Measurements from ENCODE around the gene RBPJ. TPM values are rescaled to one million over a fixed set of nuclear protein-coding genes. Genes with fewer than 3 reads are reported as not detected.

RBPJ gene
- total RNA-seq, 1 donor, result 156 TPM

GRCh38 chr4:26426892-26427291 lies 106.1 kb downstream of the RBPJ start:
- Histone ChIP-seq H3K27me3 (ENCODE audit: insufficient read depth, low read length) (no peaks in the 10 kb centered on the region), H3K4me3 (ENCODE audit: low read length) (no peak overlapping the region), H3K9me3 (ENCODE audit: low read depth, low read length) (no peaks in the 10 kb centered on the region), H3K4me1 (ENCODE audit: insufficient read depth, low read length) (no peaks in the 10 kb centered on the region)

DNA sequence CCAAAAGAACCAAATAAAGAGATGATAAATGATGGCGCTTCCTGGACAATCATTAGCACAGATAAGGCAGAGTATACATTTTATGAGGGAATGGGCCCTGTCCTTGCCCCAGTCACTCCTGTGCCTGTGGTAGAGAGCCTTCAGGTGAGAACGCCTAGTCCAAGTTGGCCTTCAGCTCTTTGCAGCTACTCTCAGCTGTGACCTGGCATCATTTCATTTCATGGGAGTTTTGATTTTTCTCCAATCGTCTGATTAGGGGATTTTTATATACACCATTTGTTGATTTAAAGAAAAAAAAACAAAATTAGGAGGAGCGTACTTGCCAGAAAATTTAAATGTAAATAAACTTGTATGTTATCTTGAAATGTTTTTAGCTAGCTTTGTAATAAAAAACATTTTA lies 109.1 kb downstream of the RBPJ start:
- H3K4me3 ChIP-seq (ENCODE audit: low read length), result no peak overlapping the region
- H3K27me3 ChIP-seq (ENCODE audit: insufficient read depth, low read length), result no peaks in the 10 kb centered on the region
- no peaks in the 10 kb centered on the region for H3K9me3 ChIP-seq (ENCODE audit: low read depth, low read length)
- H3K4me1 ChIP-seq (ENCODE audit: insufficient read depth, low read length), result no peaks in the 10 kb centered on the region

DNA sequence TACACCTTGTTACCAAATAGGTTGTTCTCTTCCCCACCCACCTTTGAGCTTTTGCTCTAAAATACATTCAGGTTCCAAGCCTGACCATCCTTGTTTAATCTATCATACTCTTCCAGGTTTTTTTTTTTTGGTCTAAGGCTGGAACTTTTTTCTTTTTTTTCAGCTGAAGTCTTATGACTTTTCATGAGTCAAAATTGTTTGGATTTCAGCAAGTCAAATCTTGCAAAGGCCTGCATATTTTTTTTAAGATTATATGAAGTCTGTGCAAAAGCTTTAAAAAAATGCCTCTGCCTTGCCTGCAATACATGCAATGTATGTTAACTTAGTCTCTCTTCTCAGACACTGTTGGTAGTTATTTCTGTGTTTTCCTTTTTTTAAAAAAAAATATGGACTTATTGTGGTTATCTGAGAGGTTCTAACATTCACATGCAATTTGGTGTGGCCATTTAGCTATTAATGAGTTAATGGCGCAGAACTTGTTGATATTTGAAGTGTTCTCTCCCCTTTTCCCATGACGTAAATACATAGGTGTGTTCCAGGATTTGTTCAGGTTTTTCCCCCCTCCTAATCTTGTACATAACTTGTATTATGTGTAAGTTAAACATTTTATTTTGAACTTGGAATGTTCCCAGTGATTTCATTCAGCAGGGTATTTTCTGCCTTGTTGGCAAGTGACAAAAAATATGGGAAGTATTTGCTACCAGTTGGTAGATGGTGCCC lies 110.8 kb downstream of the RBPJ start:
- Histone ChIP-seq H3K4me1 (ENCODE audit: insufficient read depth, low read length) (no peaks in the 10 kb centered on the region), H3K27me3 (ENCODE audit: insufficient read depth, low read length) (no peaks in the 10 kb centered on the region)

GRCh38 chr4:26432419-26432818 lies 111.6 kb downstream of the RBPJ start:
- Histone ChIP-seq H3K4me3 (ENCODE audit: low read length) (no peak overlapping the region), H3K27me3 (ENCODE audit: insufficient read depth, low read length) (no peaks in the 10 kb centered on the region), H3K9me3 (ENCODE audit: low read depth, low read length) (no peaks in the 10 kb centered on the region)

More for the DNA sequence above, 110.8 kb downstream of the RBPJ start:
- H3K9me3 ChIP-seq (ENCODE audit: low read depth, low read length), result no peaks in the 10 kb centered on the region
- no peak overlapping the region for H3K4me3 ChIP-seq (ENCODE audit: low read length)

DNA sequence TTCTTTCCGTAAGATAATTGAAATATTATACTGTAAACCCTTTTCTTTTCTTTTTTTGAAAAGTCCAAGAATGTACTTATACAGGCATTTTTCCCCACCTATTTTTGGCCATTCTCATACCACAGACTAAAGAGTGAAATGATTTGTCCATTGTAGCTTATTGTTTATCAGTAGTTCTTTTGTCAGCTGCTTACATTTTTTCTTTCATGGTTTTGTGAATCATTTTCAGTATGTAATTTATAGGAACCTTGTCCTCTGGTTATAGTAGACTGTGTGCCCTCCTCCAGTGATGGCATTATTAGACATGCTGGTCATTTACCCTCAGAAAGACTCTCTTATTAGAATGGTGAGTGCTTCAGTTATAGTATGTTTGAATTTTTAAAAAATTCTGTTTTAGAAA lies 112.7 kb downstream of the RBPJ start:
- no peaks in the 10 kb centered on the region for H3K4me1 ChIP-seq (ENCODE audit: insufficient read depth, low read length)
- H3K4me3 ChIP-seq (ENCODE audit: low read length), result no peak overlapping the region
- H3K9me3 ChIP-seq (ENCODE audit: low read depth, low read length), result no peaks in the 10 kb centered on the region
- no peaks in the 10 kb centered on the region for H3K27me3 ChIP-seq (ENCODE audit: insufficient read depth, low read length)

More at GRCh38 chr4:26432419-26432818, 111.6 kb downstream of the RBPJ start:
- H3K4me1 ChIP-seq (ENCODE audit: insufficient read depth, low read length), result no peaks in the 10 kb centered on the region

DNA sequence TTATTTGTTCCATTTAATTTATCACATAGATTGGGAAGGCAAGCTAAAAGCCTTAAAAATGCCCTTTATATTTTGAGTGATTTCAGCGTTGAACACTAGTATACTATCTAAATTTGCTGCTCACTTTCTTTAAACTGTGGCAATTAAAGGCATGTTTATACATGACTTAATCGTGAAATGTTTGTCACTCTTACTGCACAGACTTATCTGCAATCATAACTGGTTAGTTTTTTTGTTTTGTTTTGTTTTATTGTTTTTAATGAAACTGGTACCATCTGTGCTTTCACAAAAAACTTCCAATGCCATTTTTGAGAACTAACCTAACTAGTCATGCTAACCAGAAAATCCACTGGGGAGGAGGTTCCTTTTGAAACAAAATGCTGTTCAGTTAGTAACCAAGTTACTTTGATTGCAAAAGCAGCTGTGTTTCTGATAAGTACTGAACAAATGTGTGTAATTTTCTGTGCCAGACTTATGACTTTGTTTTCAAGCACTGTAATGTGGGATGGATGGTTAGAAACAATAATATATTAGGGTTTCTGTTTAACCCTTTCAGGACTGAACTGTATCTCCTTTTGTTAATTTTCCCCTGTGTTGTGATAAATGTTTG lies 113.3 kb downstream of the RBPJ start:
- Histone ChIP-seq H3K4me3 (ENCODE audit: low read length) (no peak overlapping the region), H3K9me3 (ENCODE audit: low read depth, low read length) (no peaks in the 10 kb centered on the region), H3K4me1 (ENCODE audit: insufficient read depth, low read length) (no peaks in the 10 kb centered on the region), H3K27me3 (ENCODE audit: insufficient read depth, low read length) (no peaks in the 10 kb centered on the region)

DNA sequence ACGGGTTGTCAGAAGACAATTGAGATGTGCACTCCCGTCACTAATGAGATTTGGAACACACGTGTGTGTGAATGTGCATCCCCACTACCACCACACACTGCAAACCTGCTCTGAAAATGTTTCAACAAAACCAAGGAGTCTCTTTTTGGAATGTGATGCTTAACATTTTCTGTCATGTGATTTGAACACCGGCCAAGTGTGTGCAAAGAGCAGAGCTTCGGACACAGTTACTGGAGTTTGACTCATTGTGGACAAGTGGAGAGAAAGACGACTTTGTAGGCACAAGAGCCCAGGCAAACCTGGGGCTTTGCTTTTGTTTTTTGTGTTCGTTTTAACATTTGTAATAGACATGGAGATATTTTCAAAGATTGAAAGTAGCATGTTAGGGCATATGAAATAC lies 120.3 kb downstream of the RBPJ start:
- Histone ChIP-seq H3K27me3 (ENCODE audit: insufficient read depth, low read length) (no peaks in the 10 kb centered on the region), H3K9me3 (ENCODE audit: low read depth, low read length) (no peaks in the 10 kb centered on the region), H3K4me3 (ENCODE audit: low read length) (no peak overlapping the region), H3K4me1 (ENCODE audit: insufficient read depth, low read length) (no peaks in the 10 kb centered on the region)

DNA sequence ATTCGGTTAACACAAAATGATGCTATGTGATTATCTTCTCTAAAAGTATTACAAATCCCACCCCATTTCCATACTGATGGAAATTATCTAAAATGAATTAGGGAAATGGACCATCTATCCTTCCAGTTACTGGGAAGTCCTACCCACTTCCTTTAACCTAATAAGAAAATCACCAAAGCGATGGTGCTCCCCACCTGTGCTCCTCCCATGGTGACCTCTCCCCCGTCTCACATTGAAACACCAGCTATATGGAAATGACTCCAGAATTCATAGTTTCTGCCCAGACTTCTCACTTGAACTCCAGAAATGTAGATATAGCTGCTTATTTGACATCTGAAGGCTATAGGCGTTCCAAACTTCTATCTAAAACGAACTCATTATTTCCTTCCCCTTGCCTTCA lies 121.0 kb downstream of the RBPJ start:
- Histone ChIP-seq H3K9me3 (ENCODE audit: low read depth, low read length) (no peaks in the 10 kb centered on the region), H3K27me3 (ENCODE audit: insufficient read depth, low read length) (no peaks in the 10 kb centered on the region), H3K4me3 (ENCODE audit: low read length) (no peak overlapping the region), H3K4me1 (ENCODE audit: insufficient read depth, low read length) (no peaks in the 10 kb centered on the region)

DNA sequence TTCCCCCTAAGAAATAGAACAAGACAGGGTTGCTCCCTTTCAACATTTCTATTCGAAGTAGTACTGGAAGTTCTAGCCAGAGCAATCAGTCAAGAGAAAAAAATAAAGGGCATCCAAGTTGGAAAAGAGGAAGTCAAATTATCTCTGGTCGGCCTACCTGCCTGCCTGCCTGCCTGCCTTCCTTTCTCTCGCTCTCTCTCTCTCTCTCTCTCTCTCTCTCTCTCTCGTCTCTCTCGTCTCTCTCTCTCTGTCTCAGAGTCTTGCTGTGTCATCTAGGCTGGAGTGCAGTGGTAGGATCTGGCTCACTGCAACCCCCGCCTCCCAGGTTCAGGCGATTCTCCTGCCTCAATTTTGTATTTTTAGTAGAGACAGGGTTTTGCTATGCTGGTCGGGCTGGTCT lies 126.6 kb downstream of the RBPJ start:
- Histone ChIP-seq H3K4me3 (ENCODE audit: low read length) (no peak overlapping the region), H3K27me3 (ENCODE audit: insufficient read depth, low read length) (no peaks in the 10 kb centered on the region), H3K4me1 (ENCODE audit: insufficient read depth, low read length) (no peaks in the 10 kb centered on the region), H3K9me3 (ENCODE audit: low read depth, low read length) (no peaks in the 10 kb centered on the region)

DNA sequence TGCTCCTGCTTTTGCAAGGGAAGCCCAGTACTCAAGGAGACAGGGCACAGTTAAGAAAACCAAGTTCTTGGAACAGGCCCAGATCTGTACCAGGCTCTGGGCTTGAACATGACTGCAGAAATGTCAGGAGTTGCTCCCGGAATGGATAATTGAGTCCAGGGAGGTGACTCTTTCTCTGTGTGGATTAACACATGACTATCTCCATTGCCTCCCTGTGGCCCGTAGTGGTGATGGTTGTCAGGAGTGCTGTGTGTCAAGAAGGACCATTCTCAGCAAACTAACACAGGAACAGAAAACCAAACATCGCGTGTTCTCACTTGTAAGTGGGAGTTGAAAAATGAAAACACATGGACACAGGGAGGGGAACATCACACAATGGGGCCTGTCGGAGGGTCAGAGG lies 129.6 kb downstream of the RBPJ start:
- Histone ChIP-seq H3K27me3 (ENCODE audit: insufficient read depth, low read length) (no peaks in the 10 kb centered on the region), H3K4me1 (ENCODE audit: insufficient read depth, low read length) (no peaks in the 10 kb centered on the region), H3K4me3 (ENCODE audit: low read length) (no peak overlapping the region), H3K9me3 (ENCODE audit: low read depth, low read length) (no peaks in the 10 kb centered on the region)

- H3K9me3 ChIP-seq (ENCODE audit: low read depth, low read length), result no peaks in the 10 kb centered on the region
- H3K4me1 ChIP-seq (ENCODE audit: insufficient read depth, low read length), result no peaks in the 10 kb centered on the region
- H3K4me3 ChIP-seq (ENCODE audit: low read length), result no peak overlapping the region
- H3K27me3 ChIP-seq (ENCODE audit: insufficient read depth, low read length), result no peaks in the 10 kb centered on the region
These were observed 130.8 kb downstream of the RBPJ start for GRCh38 chr4:26451597-26451996.

DNA sequence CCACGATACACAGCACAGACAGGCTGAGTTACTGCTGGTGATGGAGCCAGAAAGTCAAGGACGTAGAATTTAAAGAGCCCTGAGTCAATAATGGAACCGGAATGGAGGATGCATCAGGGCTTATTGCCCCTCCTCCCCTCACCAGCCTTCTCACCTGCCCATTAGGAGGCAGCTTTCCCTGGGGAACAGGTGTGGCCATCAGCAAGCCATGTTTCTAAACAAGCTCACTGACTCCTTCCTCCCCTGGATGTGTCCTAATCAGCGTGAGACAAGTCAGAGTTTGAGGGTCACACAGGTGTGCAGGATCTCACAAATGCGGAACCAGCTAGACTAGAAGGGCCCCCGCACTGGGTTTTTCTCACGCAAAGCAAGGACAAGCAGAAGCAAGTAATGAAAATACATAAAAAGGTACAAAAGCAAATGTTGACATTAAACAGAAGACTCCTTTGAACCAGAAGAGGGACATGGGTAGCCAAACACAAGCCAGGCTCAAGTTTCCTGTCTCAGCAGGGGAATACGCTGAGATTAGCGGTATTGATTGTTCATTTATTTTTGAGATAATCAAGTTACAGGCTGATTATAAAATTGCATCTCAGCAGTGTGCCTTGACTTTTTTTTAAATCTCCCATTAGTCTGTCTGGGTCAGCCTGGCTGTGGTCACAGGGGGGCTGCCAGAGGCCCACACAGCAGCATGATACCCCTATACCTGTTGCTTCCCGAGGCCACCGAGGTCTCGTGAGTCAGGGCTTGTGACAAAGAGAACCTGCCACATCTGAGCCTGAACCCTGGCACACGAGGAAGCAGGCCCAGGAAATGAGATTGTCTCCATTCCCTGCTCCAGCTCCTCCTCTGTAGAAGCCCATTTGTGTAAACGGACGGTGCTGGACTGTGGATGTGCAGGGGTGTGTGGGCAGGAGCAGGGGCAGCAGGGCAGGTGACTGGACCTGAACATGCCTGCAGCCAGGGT lies 132.0 kb downstream of the RBPJ start:
- H3K27me3 ChIP-seq (ENCODE audit: insufficient read depth, low read length), result no peaks in the 10 kb centered on the region
- H3K9me3 ChIP-seq (ENCODE audit: low read depth, low read length), result no peaks in the 10 kb centered on the region
- H3K4me1 ChIP-seq (ENCODE audit: insufficient read depth, low read length), result no peaks in the 10 kb centered on the region
- H3K4me3 ChIP-seq (ENCODE audit: low read length), result no peak overlapping the region

- H3K27me3 ChIP-seq (ENCODE audit: insufficient read depth, low read length), result no peaks in the 10 kb centered on the region
- no peaks in the 10 kb centered on the region for H3K9me3 ChIP-seq (ENCODE audit: low read depth, low read length)
- H3K4me1 ChIP-seq (ENCODE audit: insufficient read depth, low read length), result peaks cover 9% of the 10 kb centered on the region
These were observed 134.1 kb downstream of the RBPJ start for GRCh38 chr4:26454961-26455360.

GRCh38 chr4:26455571-26455970 lies 134.8 kb downstream of the RBPJ start:
- Histone ChIP-seq H3K9me3 (ENCODE audit: low read depth, low read length) (no peaks in the 10 kb centered on the region), H3K27me3 (ENCODE audit: insufficient read depth, low read length) (no peaks in the 10 kb centered on the region), H3K4me1 (ENCODE audit: insufficient read depth, low read length) (peaks cover 9% of the 10 kb centered on the region), H3K4me3 (ENCODE audit: low read length) (no peak overlapping the region)

More at GRCh38 chr4:26454961-26455360, 134.1 kb downstream of the RBPJ start:
- no peak overlapping the region for H3K4me3 ChIP-seq (ENCODE audit: low read length)

- no peaks in the 10 kb centered on the region for H3K27me3 ChIP-seq (ENCODE audit: insufficient read depth, low read length)
- no peaks in the 10 kb centered on the region for H3K9me3 ChIP-seq (ENCODE audit: low read depth, low read length)
- no peak overlapping the region for H3K4me3 ChIP-seq (ENCODE audit: low read length)
- H3K4me1 ChIP-seq (ENCODE audit: insufficient read depth, low read length), result peaks cover 9% of the 10 kb centered on the region
These were observed 136.6 kb downstream of the RBPJ start for GRCh38 chr4:26457412-26457811.

Data from mononuclear cell (primary cell).